HepG2 (cell line): Measurements from ENCODE around the gene RTEL1. TPM values are rescaled to one million over a fixed set of nuclear protein-coding genes. Genes with fewer than 3 reads are reported as not detected.

Experiments
- ARNT ChIP-seq: fragments of 450-650 bp; IDR thresholded peaks from 2 replicates; pipeline ENCODE4 v1.6.1; 2017
- CENPX ChIP-seq: sonication (generic); formaldehyde crosslinking; IDR thresholded peaks from 2 replicates; pipeline ENCODE4 v1.9.0; 2021; ENCODE audit warnings: mild to moderate bottlenecking, missing genetic modification reagents, moderate library complexity
- CHCHD3 ChIP-seq: sonication (generic); formaldehyde crosslinking; IDR thresholded peaks from 2 replicates; pipeline ENCODE4 v1.8.0; 2022; ENCODE audit warnings: mild to moderate bottlenecking, missing genetic modification reagents, moderate library complexity
- FOXK1 ChIP-seq: sonication (generic); formaldehyde crosslinking; IDR thresholded peaks from 2 replicates; pipeline ENCODE4 v1.4.0; 2020; ENCODE audit warnings: low read depth, missing genetic modification reagents, borderline replicate concordance
- HDAC1 ChIP-seq: sonication (generic); formaldehyde crosslinking; IDR thresholded peaks from 2 replicates; pipeline ENCODE4 v1.5.1; 2020; ENCODE audit warnings: mild to moderate bottlenecking, missing genetic modification reagents
- HOXA7 ChIP-seq: sonication (generic); formaldehyde crosslinking; IDR thresholded peaks from 2 replicates; pipeline ENCODE4 v1.8.1; 2022; ENCODE audit warnings: mild to moderate bottlenecking, missing genetic modification reagents, moderate library complexity
- IKZF1 ChIP-seq: fragments of 450-650 bp; IDR thresholded peaks from 2 replicates; pipeline ENCODE4 v1.7.1; 2016
- MIXL1 ChIP-seq: IDR thresholded peaks from 2 replicates; pipeline ENCODE4 v1.6.1; 2016
- POGZ ChIP-seq: sonication (generic); formaldehyde crosslinking; IDR thresholded peaks from 2 replicates; pipeline ENCODE4 v1.4.0; 2020; ENCODE audit warnings: mild to moderate bottlenecking, missing genetic modification reagents
- RFX3 ChIP-seq: IDR thresholded peaks from 2 replicates; pipeline ENCODE4 v1.6.1; 2016; ENCODE audit warnings: missing biosample characterization, missing genetic modification reagents
- SAP130 ChIP-seq: IDR thresholded peaks from 2 replicates; pipeline ENCODE4 v1.6.1; 2016; ENCODE audit warnings: low read depth
- SMARCE1 ChIP-seq: fragments of 450-650 bp; IDR thresholded peaks from 2 replicates; pipeline ENCODE4 v1.6.1; 2017; ENCODE audit warnings: borderline replicate concordance
- SP5 ChIP-seq: IDR thresholded peaks from 2 replicates; pipeline ENCODE4 v1.6.1; 2016; ENCODE audit warnings: low read depth, borderline replicate concordance
- SRSF9 ChIP-seq: fragments of 200-400 bp; formaldehyde crosslinking; IDR thresholded peaks from 2 replicates; pipeline ENCODE4 v1.6.1; 2018; ENCODE audit warnings: borderline replicate concordance, mild to moderate bottlenecking, low read depth, low read length; ENCODE audit not compliant: insufficient read depth, poor library complexity, severe bottlenecking
- TEF ChIP-seq: sonication (generic); formaldehyde crosslinking; IDR thresholded peaks from 2 replicates; pipeline ENCODE4 v1.5.0; 2020; ENCODE audit warnings: missing genetic modification reagents
- ZC3H13 ChIP-seq: sonication (generic); formaldehyde crosslinking; IDR thresholded peaks from 2 replicates; pipeline ENCODE4 v1.8.1; 2023; ENCODE audit warnings: mild to moderate bottlenecking, missing genetic modification reagents, moderate library complexity
- ZFP36 ChIP-seq: fragments of 150-350 bp; IDR thresholded peaks from 2 replicates; pipeline ENCODE4 v1.6.1; 2018; ENCODE audit warnings: borderline replicate concordance, low read length, low read depth; ENCODE audit not compliant: partially characterized antibody
- ZNF207 ChIP-seq: fragments of 450-650 bp; IDR thresholded peaks from 2 replicates; pipeline ENCODE4 v1.6.1; 2016; ENCODE audit warnings: antibody characterized with exemption, borderline replicate concordance
- ZNF225 ChIP-seq: sonication (generic); formaldehyde crosslinking; IDR thresholded peaks from 2 replicates; pipeline ENCODE4 v1.4.0; 2020; ENCODE audit warnings: mild to moderate bottlenecking, missing genetic modification reagents
- ZNF282 ChIP-seq: fragments of 450-650 bp; IDR thresholded peaks from 2 replicates; pipeline ENCODE4 v1.6.1; 2018; ENCODE audit not compliant: partially characterized antibody
- ZNF382 ChIP-seq: sonication (generic); formaldehyde crosslinking; IDR thresholded peaks from 2 replicates; pipeline ENCODE4 v1.5.0; 2020; ENCODE audit warnings: missing genetic modification reagents, mild to moderate bottlenecking, borderline replicate concordance
- ZNF430 ChIP-seq: sonication (generic); formaldehyde crosslinking; IDR thresholded peaks from 2 replicates; pipeline ENCODE4 v1.9.0; 2021; ENCODE audit warnings: mild to moderate bottlenecking, missing genetic modification reagents
- ZNF567 ChIP-seq: sonication (generic); formaldehyde crosslinking; IDR thresholded peaks from 2 replicates; pipeline ENCODE4 v1.8.1; 2023; ENCODE audit warnings: mild to moderate bottlenecking, missing genetic modification reagents, borderline replicate concordance
- ZNF570 ChIP-seq: sonication (generic); formaldehyde crosslinking; IDR thresholded peaks from 2 replicates; pipeline ENCODE4 v1.4.0; 2020; ENCODE audit warnings: mild to moderate bottlenecking, missing genetic modification reagents, borderline replicate concordance
- ZNF703 ChIP-seq: sonication (generic); formaldehyde crosslinking; IDR thresholded peaks from 2 replicates; pipeline ENCODE4 v1.5.1; 2020; ENCODE audit warnings: missing genetic modification reagents, mild to moderate bottlenecking, moderate library complexity, borderline replicate concordance
- ZSCAN22 ChIP-seq: sonication (generic); formaldehyde crosslinking; IDR thresholded peaks from 2 replicates; pipeline ENCODE4 v1.4.0; 2020; ENCODE audit warnings: mild to moderate bottlenecking, missing genetic modification reagents
- polyA plus RNA-seq, 8 experiments: library from polyadenylated mRNA; depleted of rRNA in 3 of 8; stranded (reverse) in 7 of 8; unstranded in 1 of 8; fragments of >200 nt; fragmentation: Illumina TruSeq in 4 of 8; extraction: Trizol in 4 of 8; gene quantifications; 2 replicates each; pipeline versions ENCODE4 v1.2.1 to v1.2.3, GENCODE V29; 2011 to 2016; ENCODE audit warnings: low read depth in 4 of 8, missing spikeins in 1 of 8, mixed read lengths in 1 of 8; ENCODE audit not compliant: insufficient read depth in 1 of 8
- total RNA-seq, 5 experiments: library from RNA; depleted of rRNA; stranded (reverse); fragments of >200 nt; fragmentation: Illumina TruSeq; extraction: Trizol; gene quantifications; 2 replicates each; pipeline ENCODE4 v1.2.3, GENCODE V29; 2016; ENCODE audit warnings: low read depth in 1 of 5
- TF ChIP-seq, protein P1 (sequence below): IDR thresholded peaks from 2 replicates; pipeline ENCODE4 v1.6.1; 2016; ENCODE audit warnings: missing genetic modification reagents, missing compliant biosample characterization
- TF ChIP-seq, protein P2 (sequence below): IDR thresholded peaks from 2 replicates; pipeline ENCODE4 v1.6.1; 2018; ENCODE audit warnings: missing genetic modification reagents

The RTEL1 gene
- total and polyA plus RNA-seq, 2 of the 13 experiments (the other 11 are each of a cell fraction or from before 2014, with no cell fraction given) = 21.8 to 36.4 TPM

GRCh38 chr20:63657937-63658748 lies at the start of gene RTEL1 (continued):
- TF ChIP-seq TEF (peak; percentile 80; the same call in 1 of the 2 replicates), ZNF567 (CRISPR knock-in tag) (no peak; the same call in 1 of the 2 replicates), CENPX (CRISPR knock-in tag) (no peak), ZNF225 (CRISPR knock-in tag) (0 out of 2 replicates have a peak, but pooled peaks have one; percentile 1), ZSCAN22 (CRISPR knock-in tag) (no peak), IKZF1 (no peak), ZC3H13 (CRISPR knock-in tag) (peak; percentile 73; the same call in 1 of the 2 replicates), ZFP36 (no peak), RFX3 (CRISPR knock-in tag) (peak; percentile 42; the same call in 1 of the 2 replicates), SRSF9 (no peak), SAP130 (CRISPR knock-in tag) (peak; percentile 94), ZNF703 (peak; percentile 94; the same call in 1 of the 2 replicates), ZNF430 (peak; percentile 80), HOXA7 (CRISPR knock-in tag) (no peak), CHCHD3 (peak; percentile 78), ZNF282 (no peak), ARNT (no peak), MIXL1 (CRISPR knock-in tag) (peak; percentile 78), ZNF382 (CRISPR knock-in tag) (no peak), SMARCE1 (no peak), SP5 (peak; percentile 35; the same call in 1 of the 2 replicates), FOXK1 (CRISPR knock-in tag) (peak; percentile 94), ZNF570 (no peak), POGZ (peak; percentile 91), ZNF207 (no peak), HDAC1 (CRISPR knock-in tag) (peak; percentile 98)
- TF ChIP-seq, protein P1, sequence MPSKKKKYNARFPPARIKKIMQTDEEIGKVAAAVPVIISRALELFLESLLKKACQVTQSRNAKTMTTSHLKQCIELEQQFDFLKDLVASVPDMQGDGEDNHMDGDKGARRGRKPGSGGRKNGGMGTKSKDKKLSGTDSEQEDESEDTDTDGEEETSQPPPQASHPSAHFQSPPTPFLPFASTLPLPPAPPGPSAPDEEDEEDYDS (CRISPR knock-in tag) = peak; percentile 59
- TF ChIP-seq, protein P2, sequence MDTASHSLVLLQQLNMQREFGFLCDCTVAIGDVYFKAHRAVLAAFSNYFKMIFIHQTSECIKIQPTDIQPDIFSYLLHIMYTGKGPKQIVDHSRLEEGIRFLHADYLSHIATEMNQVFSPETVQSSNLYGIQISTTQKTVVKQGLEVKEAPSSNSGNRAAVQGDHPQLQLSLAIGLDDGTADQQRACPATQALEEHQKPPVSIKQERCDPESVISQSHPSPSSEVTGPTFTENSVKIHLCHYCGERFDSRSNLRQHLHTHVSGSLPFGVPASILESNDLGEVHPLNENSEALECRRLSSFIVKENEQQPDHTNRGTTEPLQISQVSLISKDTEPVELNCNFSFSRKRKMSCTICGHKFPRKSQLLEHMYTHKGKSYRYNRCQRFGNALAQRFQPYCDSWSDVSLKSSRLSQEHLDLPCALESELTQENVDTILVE (CRISPR knock-in tag) = peak; percentile 85
